Mammary epithelial cell (primary cell): Measurements from ENCODE around the gene YLPM1.

Experiments used
- CTCF ChIP-seq, 2 donors: IDR thresholded peaks in 1 of 2; conservative IDR thresholded peaks in 1 of 2; 2 replicates each; pipeline ENCODE4 v1.5.1; 2011 to 2012; ENCODE audit warnings: inconsistent platforms in 2 of 2, low read length in 2 of 2, mild to moderate bottlenecking in 2 of 2, control low read depth in 1 of 2, low read depth in 1 of 2; ENCODE audit not compliant: insufficient read depth in 1 of 2; ENCODE audit errors: extremely low read depth in 1 of 2
- EZH2 ChIP-seq: IDR thresholded peaks from 2 replicates; pipeline ENCODE4 v1.6.1; 2012; ENCODE audit warnings: low read length, inconsistent platforms, borderline replicate concordance

DNA sequence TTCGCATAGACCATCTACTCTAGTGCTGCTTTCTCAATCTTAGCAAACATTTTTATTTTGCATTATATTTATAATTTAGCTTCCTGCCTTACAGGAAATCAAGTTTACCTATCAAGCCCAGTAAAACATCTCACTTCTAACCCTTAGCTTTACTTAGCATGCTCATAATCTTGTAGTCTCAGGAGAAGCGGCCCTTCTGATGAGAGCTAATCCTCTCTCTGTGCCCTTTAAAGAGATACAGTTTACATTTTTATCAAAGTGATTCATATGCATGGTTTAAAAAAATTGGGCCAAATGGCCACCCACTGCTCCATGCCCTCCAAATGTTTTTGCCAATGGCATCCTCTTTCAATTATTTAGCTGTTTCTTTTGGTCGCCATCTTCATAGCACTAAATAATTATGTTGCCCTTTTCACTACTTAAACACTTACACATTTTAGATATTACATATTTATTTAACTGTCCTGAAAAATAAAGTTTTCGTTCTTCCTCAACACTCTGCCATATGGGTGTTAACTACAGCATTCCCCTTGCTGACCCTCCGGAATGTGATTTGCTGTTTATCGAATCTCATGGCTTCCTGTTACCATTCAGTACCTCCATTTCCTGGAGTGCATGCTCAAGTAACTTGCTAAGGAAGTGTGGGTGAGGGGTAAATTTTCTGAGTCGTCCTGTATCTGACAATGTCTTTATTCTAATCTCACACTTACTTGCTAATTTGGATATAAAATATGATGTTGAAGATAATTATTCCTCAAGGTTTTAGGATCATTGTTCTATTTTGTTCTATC is 29.3 kb downstream of the YLPM1 start:
- TF ChIP-seq CTCF (conservative IDR thresholded peaks at IDR 0.05 in 1 of 2, IDR thresholded peaks at IDR 0.05 in 1 of 2; ENCODE audit: extremely low read depth in 1 of 2, insufficient read depth in 1 of 2, low read depth in 1 of 2, low read length in 2 of 2) = no peak
- no peak for TF ChIP-seq EZH2
